ENCODE results near the gene CRHR1.

CRHR1 gene

DNA sequence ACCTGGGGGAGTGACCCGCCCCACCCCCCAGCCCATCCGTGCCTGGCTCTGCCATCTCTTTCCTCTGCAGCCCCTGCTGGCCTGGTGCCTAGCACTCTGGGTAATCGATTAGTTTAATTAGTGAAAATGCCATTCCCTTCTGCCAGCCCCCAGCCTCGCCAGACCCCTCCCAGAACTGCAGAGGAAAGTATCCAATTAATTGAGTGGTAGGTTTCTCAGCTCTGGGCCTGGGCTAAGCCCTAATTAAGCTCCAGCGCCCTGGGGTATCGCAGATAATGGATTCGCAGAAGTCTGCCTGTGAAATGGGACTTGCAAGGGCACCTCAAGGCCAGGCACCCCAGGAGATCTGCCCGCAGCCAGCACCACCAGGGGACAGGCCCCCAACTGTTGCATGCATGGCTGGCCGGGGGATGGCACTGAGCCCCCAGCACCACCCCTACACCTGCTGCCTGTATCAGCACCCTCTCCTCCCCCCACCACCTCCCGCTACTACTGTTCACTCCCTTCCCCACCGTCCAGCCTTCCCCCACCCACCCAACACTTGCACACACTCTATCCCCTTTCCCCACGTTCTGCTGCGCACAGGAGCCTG lies 40.9 kb downstream of the CRHR1 start:
- no peak for DNase-seq

DNA sequence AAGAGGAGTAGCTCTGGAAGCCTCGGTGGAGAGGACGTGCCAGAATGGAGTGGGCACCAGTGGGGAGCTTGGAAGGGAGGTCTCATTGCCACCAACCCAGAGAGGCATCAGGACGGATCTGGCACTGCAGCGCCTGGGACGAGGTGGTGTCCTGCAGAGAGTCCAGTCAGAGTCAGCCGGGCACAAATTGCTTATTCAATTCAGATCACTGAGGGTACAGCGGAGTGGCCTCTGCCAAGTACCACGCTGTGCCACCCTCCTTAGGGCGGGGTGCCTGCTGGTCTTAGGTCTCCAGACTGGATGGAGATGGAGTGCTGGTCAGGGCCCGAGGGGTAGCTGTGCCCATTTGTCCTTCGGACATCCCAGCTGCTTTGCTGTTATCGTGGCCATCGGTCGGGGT lies 41.7 kb downstream of the CRHR1 start:
- no peak for DNase-seq

DNA sequence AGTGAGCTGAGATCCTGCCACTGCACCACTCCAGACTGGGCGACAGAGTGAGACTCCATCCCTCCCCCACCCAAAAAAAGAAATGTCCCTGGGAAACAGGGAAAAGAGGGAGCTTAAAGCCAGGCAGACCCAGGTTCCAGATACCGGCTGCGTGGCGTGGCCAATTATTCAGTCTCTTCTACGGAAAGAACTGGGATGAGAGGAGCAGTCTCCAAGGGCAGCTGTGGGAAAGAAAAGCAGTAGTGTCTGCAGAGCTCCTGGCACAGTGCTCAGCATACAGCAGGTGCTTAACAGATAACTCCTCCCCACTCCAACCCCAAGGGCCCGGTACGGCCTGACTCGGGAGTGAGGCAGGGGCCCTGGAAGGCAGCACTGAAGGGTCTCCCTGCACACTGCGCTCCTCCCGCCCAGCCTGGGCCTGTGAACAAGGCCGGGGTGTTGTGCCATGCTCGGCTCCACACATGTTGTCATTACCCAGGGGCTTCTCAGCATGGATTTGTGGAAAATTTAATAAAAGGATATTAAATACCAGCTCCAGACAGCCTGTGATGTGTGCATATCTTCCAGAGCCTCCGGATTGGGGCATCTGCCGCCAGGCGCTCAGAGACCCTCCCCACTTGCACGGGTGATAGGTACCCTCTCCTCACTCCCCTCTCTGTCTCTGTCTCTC lies 42.9 kb downstream of the CRHR1 start:
- no peak for DNase-seq

DNA sequence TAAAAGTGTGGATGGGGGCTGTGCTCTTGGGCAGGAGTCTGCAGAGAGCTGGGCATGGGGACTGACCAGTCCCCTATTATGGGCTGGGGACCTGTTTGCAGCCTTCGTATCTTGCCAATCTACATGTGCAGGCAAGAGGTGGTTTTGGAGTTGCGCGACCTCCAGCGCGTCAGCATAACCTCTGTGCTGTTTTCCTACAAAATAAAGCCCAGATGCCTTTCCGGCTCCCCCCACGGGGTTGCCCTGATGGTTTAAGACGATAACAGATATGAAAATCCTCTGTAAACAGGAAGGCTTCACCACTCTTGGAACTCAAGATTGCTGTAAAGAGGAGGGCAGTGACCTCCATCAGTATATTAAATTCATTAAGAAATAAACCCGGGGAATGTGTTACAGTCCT lies 44.1 kb downstream of the CRHR1 start:
- no peak for DNase-seq

DNA sequence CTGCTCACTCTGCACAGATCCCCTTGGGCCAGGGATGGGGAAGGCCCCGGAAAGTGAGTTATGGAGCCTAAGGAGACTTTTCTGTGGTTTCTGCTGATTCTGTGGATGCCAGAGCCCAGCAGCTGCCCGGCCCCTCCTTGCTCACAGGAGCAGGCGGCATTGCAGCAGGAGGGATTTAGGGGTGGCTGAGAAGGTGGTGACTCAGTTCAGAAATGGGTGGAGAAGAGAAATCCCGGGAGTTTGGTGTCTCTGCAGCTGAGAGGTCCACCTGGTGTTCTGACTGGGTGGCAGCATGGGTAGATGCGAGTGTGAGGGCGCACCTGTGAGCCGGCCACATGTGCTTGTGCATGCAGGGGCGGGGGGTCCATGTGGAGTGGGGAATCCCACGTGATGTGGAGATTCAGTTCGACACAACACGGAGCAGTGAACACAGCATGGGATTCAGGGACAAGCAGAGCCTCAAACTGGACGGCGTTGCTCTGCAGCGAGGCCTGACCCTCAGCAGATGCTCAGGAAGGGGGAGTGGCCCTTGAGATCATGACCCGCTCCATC lies 44.5 kb downstream of the CRHR1 start:
- no peak for DNase-seq

DNA sequence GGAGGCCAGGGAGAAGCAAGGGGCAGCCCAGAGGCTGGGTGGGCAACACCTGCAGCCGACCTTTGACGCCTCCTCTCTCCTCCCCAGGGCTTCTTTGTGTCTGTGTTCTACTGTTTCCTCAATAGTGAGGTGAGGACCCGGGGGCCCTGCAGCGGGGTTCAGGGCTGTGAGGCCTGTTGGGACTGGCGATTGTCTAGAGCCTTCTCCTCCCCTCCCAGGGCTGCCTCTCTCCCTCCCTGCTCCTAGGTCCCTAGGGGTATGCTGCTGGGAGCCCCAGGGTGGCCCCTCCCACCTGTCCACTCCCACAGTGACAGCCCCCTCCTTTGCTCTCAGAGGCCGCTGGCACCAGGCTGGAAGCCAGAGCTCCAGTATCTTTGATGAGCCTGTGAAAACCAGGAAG lies 49.8 kb downstream of the CRHR1 start:
- no peak for DNase-seq

DNA sequence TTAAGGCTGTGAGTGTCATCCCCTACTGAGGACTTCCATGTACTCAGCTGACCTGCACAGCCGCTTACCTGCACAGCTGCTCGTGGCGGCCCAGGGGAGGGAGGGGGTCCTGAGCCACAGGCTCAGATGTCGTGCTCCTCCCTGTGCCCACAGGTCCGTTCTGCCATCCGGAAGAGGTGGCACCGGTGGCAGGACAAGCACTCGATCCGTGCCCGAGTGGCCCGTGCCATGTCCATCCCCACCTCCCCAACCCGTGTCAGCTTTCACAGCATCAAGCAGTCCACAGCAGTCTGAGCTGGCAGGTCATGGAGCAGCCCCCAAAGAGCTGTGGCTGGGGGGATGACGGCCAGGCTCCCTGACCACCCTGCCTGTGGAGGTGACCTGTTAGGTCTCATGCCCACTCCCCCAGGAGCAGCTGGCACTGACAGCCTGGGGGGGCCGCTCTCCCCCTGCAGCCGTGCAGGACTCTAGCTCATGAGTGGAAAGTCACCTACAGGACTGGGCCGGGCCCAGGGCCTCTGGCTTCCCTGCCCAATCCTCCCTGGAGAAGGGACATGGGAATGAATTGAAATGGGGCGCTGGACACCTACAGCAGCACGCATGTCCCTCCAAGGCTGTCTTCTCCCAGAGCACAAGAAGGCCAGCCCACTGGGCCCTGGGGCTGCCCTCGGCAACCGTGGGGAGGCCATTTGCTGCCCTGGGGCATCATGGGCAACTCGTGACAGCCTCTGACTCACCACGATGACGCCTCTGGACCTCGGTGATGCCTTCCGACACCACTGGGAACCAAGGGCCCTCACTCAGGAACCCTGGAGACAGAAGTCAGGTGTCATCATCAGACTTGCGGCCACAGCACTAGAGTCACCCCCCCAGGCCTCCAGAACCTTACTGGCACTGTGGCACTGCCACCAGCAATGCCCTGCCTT lies 50.6 kb downstream of the CRHR1 start:
- no peak for DNase-seq

DNA sequence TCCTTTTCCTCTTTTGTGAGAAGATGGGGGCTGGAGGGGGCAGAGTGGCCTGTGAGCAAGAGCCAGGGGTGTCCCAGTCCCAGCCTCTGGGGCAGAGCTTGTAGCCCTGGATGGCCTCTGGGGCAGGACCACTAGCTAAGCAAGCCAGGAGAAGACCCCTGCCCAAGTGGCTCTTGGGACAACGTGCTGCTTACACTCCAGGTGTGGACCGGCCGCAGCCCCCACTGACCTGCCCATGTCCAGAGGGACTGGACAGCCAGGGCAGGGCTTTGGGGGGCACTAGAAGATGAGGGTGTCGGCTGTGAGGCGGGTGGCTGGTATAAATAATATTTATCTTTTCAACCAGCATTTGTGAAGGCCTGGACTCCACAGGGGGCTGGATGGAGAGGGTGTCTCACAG lies 51.4 kb downstream of the CRHR1 start:
- no peak for DNase-seq

DNA sequence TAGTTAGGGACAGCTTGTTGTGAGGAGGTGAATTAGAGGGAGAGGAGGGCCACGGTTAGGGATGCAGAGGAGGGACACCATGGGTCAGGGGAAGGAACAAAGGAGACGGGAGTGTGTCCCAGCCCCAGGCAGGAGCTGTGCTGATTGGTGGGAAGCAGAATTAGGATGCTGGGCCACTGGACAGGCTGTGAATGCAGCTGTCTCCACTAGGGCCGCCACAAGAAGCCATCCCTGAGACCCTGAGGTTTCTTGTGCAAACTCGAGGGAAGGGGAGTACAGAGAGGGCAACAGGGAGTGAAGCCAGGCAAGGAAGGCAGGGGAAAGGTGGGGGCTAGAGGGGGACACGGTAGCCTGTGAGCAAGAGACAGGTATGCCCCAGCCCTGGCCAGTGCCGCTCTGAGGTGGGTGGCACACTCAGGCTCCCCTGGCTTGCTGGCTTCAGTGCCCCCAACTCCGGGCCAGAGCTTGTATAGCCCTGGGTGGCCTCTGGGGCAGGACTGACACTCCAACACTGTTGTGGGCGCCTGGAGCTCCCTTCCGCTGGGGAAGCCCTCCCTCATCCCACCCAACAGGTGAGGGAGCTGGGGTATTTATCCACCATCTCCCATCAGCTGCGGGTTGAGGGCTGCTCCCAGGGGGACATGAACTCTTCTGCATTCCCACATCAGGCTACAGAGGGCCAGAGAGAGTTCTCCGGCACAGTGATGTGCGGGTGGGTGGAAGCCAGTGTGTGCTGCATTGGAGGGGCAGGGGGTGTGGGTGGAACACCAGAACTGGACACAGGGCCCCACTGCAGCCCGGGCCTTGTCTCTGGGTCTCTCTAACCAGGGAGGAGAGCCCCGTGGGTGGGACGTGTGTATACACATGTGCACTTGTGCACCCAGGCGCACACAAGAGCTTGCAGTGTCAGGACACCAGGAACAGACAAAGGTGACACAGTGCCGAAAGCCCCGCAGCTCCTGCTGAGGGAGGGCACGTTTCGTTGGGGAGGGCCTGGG lies 52.2 kb downstream of the CRHR1 start:
- DNase-seq, result no peak

DNA sequence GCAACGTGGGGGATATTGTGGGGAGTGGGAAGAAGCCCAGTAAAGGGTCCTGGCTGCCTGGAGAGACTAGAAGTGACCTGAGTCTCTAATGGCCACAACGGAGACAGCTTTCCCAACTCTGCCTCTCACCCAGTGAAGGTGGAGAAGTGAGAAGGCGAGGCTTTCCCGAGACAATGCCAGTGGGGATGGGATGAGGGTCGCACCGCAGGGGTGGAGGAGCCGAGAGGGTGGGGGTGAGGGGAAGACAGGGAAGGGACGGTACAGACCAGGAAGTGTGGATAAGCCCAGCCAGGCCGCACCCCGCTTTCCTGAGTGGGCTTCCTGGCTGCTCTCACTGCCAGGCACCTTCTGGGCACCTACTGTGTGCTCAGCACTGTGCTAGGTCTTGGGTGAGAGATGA lies 53.1 kb downstream of the CRHR1 start:
- DNase-seq, result no peak

DNA sequence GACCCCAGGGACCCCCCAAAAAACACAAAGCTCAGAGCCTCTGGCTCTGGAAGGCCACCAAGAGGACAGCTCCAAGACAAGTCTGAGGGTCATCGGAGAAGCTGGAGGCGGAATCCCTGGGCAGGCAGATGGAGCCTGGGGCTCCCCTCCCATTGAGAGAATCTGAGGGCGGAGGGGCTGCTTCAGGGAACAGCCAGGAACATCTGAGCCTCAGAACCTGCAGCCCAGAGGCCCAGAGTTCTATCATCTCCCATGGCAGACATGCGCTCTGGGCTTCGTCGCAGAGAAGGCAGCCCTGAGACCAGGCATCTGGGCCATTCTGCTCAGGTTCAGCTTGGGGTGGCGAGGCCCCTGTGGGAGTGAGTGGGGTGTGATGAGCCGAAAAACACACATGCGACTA lies 53.5 kb downstream of the CRHR1 start:
- DNase-seq, result no peak

DNA sequence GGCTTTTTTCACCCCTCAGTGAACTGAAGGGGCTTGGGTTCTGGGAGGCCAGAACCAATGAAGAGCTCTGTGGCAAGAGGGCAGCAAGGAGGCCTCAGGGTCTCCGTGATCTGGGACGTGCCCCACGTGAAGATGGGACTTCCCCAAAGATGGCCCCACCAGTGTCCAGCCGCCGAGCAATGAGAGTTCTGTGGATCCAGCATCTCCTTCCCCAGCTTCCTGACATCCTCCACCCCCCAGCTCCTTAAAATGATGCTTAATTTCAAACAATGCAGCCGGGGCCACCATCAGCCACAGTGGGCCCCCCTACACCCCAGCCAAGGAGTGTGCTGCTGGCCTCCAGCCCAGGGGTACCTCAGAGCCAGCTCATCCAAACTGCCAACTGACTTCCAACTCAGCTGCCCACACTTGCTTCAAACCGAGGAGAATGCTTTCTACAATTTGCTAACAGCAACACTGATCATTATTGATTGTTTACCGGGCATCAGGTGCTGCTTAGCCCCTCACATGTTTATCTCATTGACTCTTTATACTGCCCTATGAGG lies 54.7 kb downstream of the CRHR1 start:
- no peak for DNase-seq

DNA sequence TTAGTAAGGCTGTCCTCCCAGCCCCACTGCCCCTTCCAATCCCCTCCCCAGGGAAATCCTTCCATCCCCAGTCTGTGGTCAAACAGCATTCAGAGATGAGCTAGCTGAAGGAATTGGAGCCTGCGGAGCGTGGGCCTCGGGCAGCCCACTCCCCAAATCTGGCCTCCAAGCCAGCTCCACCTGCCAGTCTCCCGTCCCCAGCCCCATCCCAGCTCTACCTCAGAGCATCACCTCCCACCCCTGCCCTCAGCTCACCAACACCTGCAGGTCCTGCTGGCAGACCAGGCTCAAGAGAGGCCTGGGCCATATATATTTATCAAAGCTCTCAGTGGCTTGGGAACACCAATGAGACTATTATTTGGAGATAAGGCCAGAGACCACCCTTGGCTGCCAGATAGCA lies 55.3 kb downstream of the CRHR1 start:
- DNase-seq, result no peak

DNA sequence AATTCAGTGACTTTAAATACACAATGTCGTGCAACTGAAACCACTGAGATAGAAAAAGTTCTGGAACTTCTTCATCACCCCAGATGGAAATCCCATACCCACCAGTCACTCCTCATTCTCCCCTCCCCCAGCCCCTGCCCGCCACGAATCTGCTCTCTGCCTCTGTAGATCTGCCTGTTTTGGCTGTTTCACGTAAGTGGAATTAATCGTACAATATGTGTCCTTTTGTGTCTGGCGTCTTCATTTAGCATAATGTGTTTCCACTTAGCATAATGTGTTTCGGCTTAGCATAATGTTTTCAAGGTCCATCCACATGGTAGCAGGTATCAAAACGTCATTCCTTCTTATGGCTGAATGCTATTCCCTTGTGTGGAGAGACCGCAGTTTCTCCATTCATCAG lies 57.1 kb downstream of the CRHR1 start:
- no peak for DNase-seq

DNA sequence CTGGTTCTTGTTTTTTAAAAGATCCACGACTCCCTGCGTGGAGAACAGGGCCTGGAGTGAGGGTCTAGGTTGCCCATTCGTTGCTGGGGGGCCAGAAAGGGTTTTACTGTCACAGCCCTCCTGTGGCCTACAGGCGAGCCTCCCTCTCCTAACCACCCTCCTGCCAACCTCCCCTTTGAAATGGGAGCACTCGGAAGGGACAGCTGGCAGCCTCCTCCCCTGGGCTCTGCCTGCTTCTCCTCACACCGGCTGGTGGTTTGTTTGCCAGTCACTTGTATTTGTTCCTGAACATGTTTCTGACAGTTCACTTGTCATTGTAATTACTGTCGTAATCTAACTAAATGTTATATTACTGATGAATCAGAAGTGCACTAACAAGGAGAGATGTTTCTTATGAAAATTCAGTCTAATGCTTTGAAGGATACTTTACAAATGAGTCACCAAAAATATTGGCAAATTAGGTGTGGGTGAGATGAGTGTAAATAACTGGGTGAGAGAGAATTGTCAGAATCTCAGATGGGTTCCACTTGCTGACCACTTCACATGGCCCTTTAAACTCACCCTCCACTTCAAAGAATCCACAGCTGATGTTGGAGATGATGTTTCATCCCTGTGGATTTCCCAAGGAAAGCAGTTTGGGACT lies 57.9 kb downstream of the CRHR1 start:
- no peak for DNase-seq

DNA sequence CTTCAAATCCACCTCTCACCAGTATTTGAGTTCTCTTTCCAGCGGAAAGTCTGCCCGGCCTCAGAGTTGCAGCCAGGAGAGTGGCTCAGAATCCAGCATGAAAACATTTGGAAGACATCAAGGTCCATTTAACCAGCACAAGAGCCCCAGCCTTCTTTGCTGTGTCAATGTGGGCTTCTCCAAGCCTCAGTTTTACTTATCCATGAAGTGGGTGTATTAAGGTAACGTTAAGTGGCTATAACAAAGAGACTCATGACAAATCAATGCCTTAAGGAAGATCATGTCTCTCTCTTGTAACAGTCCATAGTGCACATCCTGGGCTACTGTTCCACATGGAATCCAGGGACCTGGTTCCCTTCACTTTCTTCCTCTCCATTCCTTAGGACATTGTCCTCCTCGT lies 59.6 kb downstream of the CRHR1 start:
- DNase-seq, result no peak

DNA sequence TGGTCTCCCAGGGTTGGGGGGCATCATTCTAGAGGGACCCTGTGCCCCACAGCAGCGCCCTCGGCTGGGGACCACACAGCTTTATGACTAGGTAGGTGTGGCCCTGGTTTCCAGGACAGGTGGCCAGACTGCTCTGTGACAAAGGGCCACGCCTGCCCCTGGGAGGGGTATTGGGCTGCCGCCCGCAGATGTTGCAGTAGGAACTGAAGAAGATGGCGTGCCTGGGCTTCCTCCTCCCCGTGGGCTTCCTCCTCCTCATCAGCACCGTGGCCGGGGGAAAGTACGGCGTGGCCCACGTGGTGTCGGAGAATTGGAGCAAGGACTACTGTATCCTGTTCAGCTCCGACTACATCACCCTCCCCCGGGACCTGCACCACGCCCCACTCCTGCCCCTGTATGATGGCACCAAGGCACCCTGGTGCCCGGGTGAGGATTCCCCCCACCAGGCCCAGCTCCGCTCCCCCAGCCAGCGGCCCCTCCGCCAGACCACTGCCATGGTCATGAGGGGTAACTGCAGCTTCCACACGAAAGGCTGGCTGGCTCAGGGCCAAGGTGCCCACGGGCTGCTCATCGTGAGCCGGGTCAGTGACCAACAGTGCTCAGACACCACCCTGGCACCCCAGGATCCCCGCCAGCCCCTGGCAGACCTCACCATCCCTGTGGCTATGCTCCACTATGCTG lies 60.7 kb downstream of the CRHR1 start, which contains the start of gene SPPL2C:
Gene SPPL2C, plus strand, starts transcription at position 187 of the 681 bp plus-strand sequence. Its CDS starts 26 bp downstream, at position 213.
- no peak for DNase-seq

DNA sequence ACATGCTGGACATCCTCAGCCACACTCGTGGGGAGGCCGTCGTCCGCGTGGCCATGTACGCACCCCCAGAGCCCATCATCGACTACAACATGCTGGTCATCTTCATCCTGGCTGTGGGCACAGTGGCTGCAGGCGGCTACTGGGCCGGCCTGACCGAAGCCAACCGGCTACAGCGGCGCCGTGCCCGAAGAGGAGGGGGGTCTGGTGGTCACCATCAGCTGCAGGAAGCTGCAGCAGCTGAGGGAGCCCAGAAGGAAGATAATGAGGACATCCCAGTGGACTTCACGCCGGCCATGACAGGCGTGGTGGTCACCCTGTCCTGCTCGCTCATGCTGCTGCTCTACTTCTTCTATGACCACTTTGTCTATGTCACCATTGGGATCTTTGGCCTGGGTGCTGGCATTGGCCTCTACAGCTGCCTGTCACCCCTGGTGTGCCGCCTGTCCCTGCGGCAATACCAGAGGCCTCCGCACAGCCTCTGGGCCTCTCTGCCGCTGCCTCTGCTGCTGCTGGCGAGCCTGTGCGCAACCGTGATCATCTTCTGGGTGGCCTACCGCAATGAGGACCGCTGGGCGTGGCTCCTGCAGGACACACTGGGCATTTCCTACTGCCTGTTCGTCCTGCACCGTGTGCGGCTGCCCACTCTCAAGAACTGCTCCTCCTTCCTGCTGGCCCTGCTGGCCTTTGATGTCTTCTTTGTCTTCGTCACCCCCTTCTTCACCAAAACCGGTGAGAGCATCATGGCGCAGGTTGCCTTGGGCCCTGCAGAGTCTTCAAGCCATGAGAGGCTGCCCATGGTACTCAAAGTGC lies 61.5 kb downstream of the CRHR1 start:
- DNase-seq, result no peak

DNA sequence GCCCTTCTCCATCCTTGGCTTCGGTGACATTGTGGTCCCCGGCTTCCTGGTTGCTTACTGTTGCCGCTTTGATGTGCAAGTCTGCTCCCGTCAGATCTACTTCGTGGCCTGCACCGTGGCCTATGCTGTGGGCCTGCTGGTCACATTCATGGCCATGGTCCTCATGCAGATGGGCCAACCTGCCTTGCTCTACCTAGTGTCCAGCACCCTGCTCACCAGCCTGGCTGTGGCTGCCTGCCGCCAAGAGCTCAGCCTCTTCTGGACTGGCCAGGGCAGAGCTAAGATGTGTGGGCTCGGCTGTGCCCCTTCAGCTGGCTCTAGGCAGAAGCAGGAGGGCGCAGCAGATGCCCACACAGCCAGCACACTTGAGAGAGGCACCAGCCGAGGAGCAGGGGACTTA lies 62.1 kb downstream of the CRHR1 start:
- DNase-seq, result no peak

DNA sequence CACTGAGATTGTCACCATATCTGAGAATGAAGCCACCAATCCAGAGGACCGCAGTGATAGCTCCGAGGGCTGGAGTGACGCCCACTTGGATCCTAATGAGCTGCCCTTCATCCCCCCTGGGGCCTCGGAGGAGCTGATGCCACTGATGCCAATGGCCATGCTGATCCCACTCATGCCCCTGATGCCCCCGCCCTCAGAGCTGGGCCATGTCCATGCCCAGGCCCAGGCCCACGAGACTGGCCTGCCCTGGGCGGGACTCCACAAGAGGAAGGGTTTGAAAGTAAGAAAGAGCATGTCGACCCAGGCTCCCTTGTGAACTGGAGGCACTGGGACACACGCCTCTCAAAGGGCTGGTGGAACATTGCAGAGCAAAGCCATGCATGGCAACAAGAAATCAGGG lies 62.5 kb downstream of the CRHR1 start:
- DNase-seq, result no peak

Data from suppressor macrophage treated with lipopolysaccharide for 4 hours (primary cell).